SK-N-SH treated with all-trans-retinoic acid at 6 μM for 48 hours (cell line): ENCODE results near the gene C12orf76.

Source experiments
- ARNTL ChIP-seq: fragments of 450-650 bp; formaldehyde crosslinking; IDR thresholded peaks from 2 replicates; pipeline ENCODE4 v1.5.0; 2020; ENCODE audit warnings: low read depth, mild to moderate bottlenecking, moderate library complexity, borderline replicate concordance
- CSRNP3 ChIP-seq: fragments of 250-450 bp; sonication (Bioruptor Pico); IDR thresholded peaks from 2 replicates; pipeline ENCODE4 v1.5.1; 2021; ENCODE audit warnings: mild to moderate bottlenecking, moderate library complexity
- ISL1 ChIP-seq: fragments of 250-450 bp; sonication (Bioruptor Pico); IDR thresholded peaks from 2 replicates; pipeline ENCODE4 v2.1.2; 2022; ENCODE audit warnings: mild to moderate bottlenecking, moderate library complexity
- RARB ChIP-seq: fragments of 250-450 bp; sonication (Bioruptor Pico); IDR thresholded peaks from 2 replicates; pipeline ENCODE4 v1.8.0; 2021; ENCODE audit warnings: mild to moderate bottlenecking, moderate library complexity
- SNAI2 ChIP-seq: fragments of 250-450 bp; sonication (Bioruptor Pico); IDR thresholded peaks from 2 replicates; pipeline ENCODE4 v1.5.0; 2020; ENCODE audit warnings: mild to moderate bottlenecking, moderate library complexity
- ZFP30 ChIP-seq: fragments of 450-650 bp; formaldehyde crosslinking; IDR thresholded peaks from 2 replicates; pipeline ENCODE4 v1.5.0; 2022; ENCODE audit warnings: mild to moderate bottlenecking, moderate library complexity
- ZNF70 ChIP-seq: fragments of 450-650 bp; formaldehyde crosslinking; IDR thresholded peaks from 2 replicates; pipeline ENCODE4 v1.5.0; 2020; ENCODE audit warnings: mild to moderate bottlenecking, moderate library complexity
- ZNF8 ChIP-seq: fragments of 450-650 bp; formaldehyde crosslinking; IDR thresholded peaks from 2 replicates; pipeline ENCODE4 v1.5.0; 2020; ENCODE audit warnings: mild to moderate bottlenecking, moderate library complexity
- TF ChIP-seq, protein P1 (sequence below): fragments of 250-450 bp; sonication (Bioruptor Pico); IDR thresholded peaks from 2 replicates; pipeline ENCODE4 v1.5.0; 2020; ENCODE audit warnings: mild to moderate bottlenecking, moderate library complexity
- TF ChIP-seq, protein P2 (sequence below): fragments of 250-450 bp; sonication (Bioruptor Pico); IDR thresholded peaks from 2 replicates; pipeline ENCODE4 v1.5.1; 2020; ENCODE audit warnings: low read depth, mild to moderate bottlenecking, moderate library complexity
- TF ChIP-seq, protein P3 (sequence below): fragments of 250-450 bp; sonication (Bioruptor Pico); IDR thresholded peaks from 2 replicates; pipeline ENCODE4 v1.8.0; 2021; ENCODE audit warnings: low read depth, mild to moderate bottlenecking, moderate library complexity, borderline replicate concordance

- no peak for TF ChIP-seq ISL1 (CRISPR knock-in tag)
- TF ChIP-seq, protein P1, sequence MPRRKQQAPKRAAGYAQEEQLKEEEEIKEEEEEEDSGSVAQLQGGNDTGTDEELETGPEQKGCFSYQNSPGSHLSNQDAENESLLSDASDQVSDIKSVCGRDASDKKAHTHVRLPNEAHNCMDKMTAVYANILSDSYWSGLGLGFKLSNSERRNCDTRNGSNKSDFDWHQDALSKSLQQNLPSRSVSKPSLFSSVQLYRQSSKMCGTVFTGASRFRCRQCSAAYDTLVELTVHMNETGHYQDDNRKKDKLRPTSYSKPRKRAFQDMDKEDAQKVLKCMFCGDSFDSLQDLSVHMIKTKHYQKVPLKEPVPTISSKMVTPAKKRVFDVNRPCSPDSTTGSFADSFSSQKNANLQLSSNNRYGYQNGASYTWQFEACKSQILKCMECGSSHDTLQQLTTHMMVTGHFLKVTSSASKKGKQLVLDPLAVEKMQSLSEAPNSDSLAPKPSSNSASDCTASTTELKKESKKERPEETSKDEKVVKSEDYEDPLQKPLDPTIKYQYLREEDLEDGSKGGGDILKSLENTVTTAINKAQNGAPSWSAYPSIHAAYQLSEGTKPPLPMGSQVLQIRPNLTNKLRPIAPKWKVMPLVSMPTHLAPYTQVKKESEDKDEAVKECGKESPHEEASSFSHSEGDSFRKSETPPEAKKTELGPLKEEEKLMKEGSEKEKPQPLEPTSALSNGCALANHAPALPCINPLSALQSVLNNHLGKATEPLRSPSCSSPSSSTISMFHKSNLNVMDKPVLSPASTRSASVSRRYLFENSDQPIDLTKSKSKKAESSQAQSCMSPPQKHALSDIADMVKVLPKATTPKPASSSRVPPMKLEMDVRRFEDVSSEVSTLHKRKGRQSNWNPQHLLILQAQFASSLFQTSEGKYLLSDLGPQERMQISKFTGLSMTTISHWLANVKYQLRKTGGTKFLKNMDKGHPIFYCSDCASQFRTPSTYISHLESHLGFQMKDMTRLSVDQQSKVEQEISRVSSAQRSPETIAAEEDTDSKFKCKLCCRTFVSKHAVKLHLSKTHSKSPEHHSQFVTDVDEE (CRISPR knock-in tag): no peak
- TF ChIP-seq ARNTL (CRISPR knock-in tag): no peak
- TF ChIP-seq ZFP30 (CRISPR knock-in tag): no peak
- TF ChIP-seq, protein P2, sequence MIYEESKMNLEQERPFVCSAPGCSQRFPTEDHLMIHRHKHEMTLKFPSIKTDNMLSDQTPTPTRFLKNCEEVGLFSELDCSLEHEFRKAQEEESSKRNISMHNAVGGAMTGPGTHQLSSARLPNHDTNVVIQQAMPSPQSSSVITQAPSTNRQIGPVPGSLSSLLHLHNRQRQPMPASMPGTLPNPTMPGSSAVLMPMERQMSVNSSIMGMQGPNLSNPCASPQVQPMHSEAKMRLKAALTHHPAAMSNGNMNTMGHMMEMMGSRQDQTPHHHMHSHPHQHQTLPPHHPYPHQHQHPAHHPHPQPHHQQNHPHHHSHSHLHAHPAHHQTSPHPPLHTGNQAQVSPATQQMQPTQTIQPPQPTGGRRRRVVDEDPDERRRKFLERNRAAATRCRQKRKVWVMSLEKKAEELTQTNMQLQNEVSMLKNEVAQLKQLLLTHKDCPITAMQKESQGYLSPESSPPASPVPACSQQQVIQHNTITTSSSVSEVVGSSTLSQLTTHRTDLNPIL: no peak
- no peak for TF ChIP-seq ZNF70
- TF ChIP-seq RARB (CRISPR knock-in tag): no peak
- TF ChIP-seq, protein P3, sequence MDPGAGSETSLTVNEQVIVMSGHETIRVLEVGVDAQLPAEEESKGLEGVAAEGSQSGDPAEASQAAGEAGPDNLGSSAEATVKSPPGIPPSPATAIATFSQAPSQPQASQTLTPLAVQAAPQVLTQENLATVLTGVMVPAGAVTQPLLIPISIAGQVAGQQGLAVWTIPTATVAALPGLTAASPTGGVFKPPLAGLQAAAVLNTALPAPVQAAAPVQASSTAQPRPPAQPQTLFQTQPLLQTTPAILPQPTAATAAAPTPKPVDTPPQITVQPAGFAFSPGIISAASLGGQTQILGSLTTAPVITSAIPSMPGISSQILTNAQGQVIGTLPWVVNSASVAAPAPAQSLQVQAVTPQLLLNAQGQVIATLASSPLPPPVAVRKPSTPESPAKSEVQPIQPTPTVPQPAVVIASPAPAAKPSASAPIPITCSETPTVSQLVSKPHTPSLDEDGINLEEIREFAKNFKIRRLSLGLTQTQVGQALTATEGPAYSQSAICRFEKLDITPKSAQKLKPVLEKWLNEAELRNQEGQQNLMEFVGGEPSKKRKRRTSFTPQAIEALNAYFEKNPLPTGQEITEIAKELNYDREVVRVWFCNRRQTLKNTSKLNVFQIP (CRISPR knock-in tag): no peak
- TF ChIP-seq CSRNP3: no peak
- no peak for TF ChIP-seq SNAI2 (CRISPR knock-in tag)
- no peak for TF ChIP-seq ZNF8 (CRISPR knock-in tag)
Observed at GRCh38 chr12:110050927-110051326, 2.6 kb upstream of the C12orf76 start.
